ENCODE measurements around the gene MPZL1.

MPZL1 gene

DNA sequence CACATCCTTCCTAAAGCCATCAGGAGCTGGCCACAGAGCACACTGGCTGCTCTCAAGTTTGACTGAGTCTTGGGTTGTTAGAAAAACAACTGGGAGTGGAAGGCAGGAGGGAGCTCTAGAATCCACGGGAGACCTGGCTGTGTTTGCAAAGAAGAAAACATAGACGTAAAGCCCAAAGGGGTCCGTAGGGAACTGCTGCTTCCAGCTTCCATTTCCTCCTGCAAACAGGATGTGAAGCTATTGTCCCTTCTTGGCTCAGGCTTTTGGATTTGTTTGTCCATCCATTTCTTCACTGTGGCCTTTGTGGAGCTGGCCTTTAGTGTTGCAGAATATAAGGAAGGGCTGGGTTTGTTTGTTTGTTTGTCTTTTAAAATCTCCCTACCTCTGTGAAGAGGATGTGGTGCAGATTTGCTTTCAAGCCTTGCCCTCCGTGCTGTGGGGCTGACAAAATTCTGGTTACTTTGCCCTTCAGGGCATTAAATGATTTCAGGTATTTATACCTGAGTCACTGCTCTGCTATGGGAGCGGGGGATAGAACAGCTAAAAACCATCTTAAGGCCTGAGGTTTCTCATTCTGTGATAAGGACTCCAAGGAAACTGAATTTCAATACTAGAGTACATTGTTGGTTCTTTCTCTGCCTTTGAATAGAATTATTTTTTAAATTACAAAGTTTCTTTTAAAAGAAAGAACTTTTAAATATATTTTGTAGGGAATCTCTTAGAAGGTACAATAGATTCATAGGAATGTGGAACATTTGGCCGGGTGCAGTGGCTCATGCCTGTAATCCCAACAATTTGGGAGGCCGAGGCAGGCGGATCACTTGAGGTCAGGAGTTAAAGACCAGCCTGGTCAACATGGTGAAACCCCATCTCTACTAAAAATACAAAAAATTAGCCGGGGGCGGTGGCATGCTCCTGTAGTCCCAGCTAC is 74.3 kb downstream of the MPZL1 start:
- no peak for ATAC-seq
- TF ChIP-seq ZC3H10 (CRISPR knock-in tag; IDR thresholded peaks at IDR 0.05) (no peak), ESRRG (CRISPR knock-in tag; IDR thresholded peaks at IDR 0.05) (no peak), ISL1 (CRISPR knock-in tag; IDR thresholded peaks at IDR 0.05) (no peak), PATZ1 (CRISPR knock-in tag; IDR thresholded peaks at IDR 0.05; ENCODE audit: borderline replicate concordance) (no peak), OSR1 (CRISPR knock-in tag; IDR thresholded peaks at IDR 0.05) (no peak), SNAI2 (CRISPR knock-in tag; IDR thresholded peaks at IDR 0.05) (no peak), CSRNP3 (CRISPR knock-in tag; IDR thresholded peaks at IDR 0.05) (no peak), ARNTL (CRISPR knock-in tag; IDR thresholded peaks at IDR 0.05; ENCODE audit: borderline replicate concordance, low read depth) (no peak), ZNF8 (CRISPR knock-in tag; IDR thresholded peaks at IDR 0.05) (no peak), ZFP3 (CRISPR knock-in tag; IDR thresholded peaks at IDR 0.05) (no peak), TCF4 (CRISPR knock-in tag; IDR thresholded peaks at IDR 0.05; ENCODE audit: borderline replicate concordance) (no peak), TOX (CRISPR knock-in tag; IDR thresholded peaks at IDR 0.05; ENCODE audit: borderline replicate concordance) (no peak), CSDC2 (CRISPR knock-in tag; IDR thresholded peaks at IDR 0.05) (no peak), ZNF70 (CRISPR knock-in tag; IDR thresholded peaks at IDR 0.05) (no peak)
- TF ChIP-seq, protein P1, sequence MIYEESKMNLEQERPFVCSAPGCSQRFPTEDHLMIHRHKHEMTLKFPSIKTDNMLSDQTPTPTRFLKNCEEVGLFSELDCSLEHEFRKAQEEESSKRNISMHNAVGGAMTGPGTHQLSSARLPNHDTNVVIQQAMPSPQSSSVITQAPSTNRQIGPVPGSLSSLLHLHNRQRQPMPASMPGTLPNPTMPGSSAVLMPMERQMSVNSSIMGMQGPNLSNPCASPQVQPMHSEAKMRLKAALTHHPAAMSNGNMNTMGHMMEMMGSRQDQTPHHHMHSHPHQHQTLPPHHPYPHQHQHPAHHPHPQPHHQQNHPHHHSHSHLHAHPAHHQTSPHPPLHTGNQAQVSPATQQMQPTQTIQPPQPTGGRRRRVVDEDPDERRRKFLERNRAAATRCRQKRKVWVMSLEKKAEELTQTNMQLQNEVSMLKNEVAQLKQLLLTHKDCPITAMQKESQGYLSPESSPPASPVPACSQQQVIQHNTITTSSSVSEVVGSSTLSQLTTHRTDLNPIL (CRISPR knock-in tag; IDR thresholded peaks at IDR 0.05; ENCODE audit: low read depth) = no peak

- no peak for TF ChIP-seq BACH2 (CRISPR knock-in tag; IDR thresholded peaks at IDR 0.05; ENCODE audit: borderline replicate concordance)
- no peak for TF ChIP-seq OSR1 (CRISPR knock-in tag; IDR thresholded peaks at IDR 0.05)
- no peak for TF ChIP-seq ESRRG (CRISPR knock-in tag; IDR thresholded peaks at IDR 0.05)
- TF ChIP-seq CSDC2 (CRISPR knock-in tag; IDR thresholded peaks at IDR 0.05) = no peak
- TF ChIP-seq PATZ1 (CRISPR knock-in tag; IDR thresholded peaks at IDR 0.05; ENCODE audit: borderline replicate concordance) = no peak
- TF ChIP-seq ZC3H10 (CRISPR knock-in tag; IDR thresholded peaks at IDR 0.05) = no peak
- TF ChIP-seq PPARA (CRISPR knock-in tag; IDR thresholded peaks at IDR 0.05; ENCODE audit: borderline replicate concordance) = no peak
- TF ChIP-seq ZFP3 (CRISPR knock-in tag; IDR thresholded peaks at IDR 0.05) = no peak
- no peak for TF ChIP-seq ARNTL (CRISPR knock-in tag; IDR thresholded peaks at IDR 0.05; ENCODE audit: borderline replicate concordance, low read depth)
- no peak for TF ChIP-seq ZNF70 (CRISPR knock-in tag; IDR thresholded peaks at IDR 0.05)
- no peak for TF ChIP-seq ZNF565 (CRISPR knock-in tag; conservative IDR thresholded peaks at IDR 0.05; ENCODE audit: low read depth)
- TF ChIP-seq, protein P2, sequence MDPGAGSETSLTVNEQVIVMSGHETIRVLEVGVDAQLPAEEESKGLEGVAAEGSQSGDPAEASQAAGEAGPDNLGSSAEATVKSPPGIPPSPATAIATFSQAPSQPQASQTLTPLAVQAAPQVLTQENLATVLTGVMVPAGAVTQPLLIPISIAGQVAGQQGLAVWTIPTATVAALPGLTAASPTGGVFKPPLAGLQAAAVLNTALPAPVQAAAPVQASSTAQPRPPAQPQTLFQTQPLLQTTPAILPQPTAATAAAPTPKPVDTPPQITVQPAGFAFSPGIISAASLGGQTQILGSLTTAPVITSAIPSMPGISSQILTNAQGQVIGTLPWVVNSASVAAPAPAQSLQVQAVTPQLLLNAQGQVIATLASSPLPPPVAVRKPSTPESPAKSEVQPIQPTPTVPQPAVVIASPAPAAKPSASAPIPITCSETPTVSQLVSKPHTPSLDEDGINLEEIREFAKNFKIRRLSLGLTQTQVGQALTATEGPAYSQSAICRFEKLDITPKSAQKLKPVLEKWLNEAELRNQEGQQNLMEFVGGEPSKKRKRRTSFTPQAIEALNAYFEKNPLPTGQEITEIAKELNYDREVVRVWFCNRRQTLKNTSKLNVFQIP (CRISPR knock-in tag; IDR thresholded peaks at IDR 0.05; ENCODE audit: borderline replicate concordance, low read depth) = no peak
- no peak for TF ChIP-seq SNAI2 (CRISPR knock-in tag; IDR thresholded peaks at IDR 0.05)
- no peak for TF ChIP-seq ISL1 (CRISPR knock-in tag; IDR thresholded peaks at IDR 0.05)
- no peak for TF ChIP-seq ZNF8 (CRISPR knock-in tag; IDR thresholded peaks at IDR 0.05)
- TF ChIP-seq TOX (CRISPR knock-in tag; IDR thresholded peaks at IDR 0.05; ENCODE audit: borderline replicate concordance) = no peak
- TF ChIP-seq TCF4 (CRISPR knock-in tag; IDR thresholded peaks at IDR 0.05; ENCODE audit: borderline replicate concordance) = no peak
- no peak for TF ChIP-seq RARB (CRISPR knock-in tag; IDR thresholded peaks at IDR 0.05)
- TF ChIP-seq CSRNP3 (CRISPR knock-in tag; IDR thresholded peaks at IDR 0.05) = no peak
- ATAC-seq = peak; percentile 97
Measured at GRCh38 chr1:167797015-167797414, 75.2 kb downstream of the MPZL1 start.
